ENCODE results near the gene S100A16. TPM values are rescaled to one million over a fixed set of nuclear protein-coding genes. Genes with fewer than 3 reads are reported as not detected.
A peak's percentile ranks its signal among the peaks of the same experiment; 100 is the strongest.

Gene S100A16
- total and polyA plus RNA-seq, 9 of the 15 experiments (the other 6 are each of a cell fraction or from before 2014, with no cell fraction given) = 1.6 to 6.9 (median 4.3) TPM

GRCh38 chr1:153566414-153567371 lies 46.2 kb downstream of the S100A16 start (continued):
- TF ChIP-seq CC2D1A (IDR thresholded peaks at IDR 0.05) = 0 out of 2 replicates have a peak, but pooled peaks have one; percentile 45
- TF ChIP-seq ZNF408 (CRISPR knock-in tag; IDR thresholded peaks at IDR 0.05; ENCODE audit: low read depth) = no peak
- TF ChIP-seq SREBF1 (IDR thresholded peaks at IDR 0.05; ENCODE audit: borderline replicate concordance, low read depth, low read length) = no peak
- TF ChIP-seq DDX20 (tag; IDR thresholded peaks at IDR 0.05; ENCODE audit: low read depth) = no peak
- TF ChIP-seq TCF7L2 (IDR thresholded peaks at IDR 0.05; ENCODE audit: low read depth, low read length) = no peak
- peak; percentile 43; the same call in 1 of the 2 replicates for TF ChIP-seq XRCC5 (IDR thresholded peaks at IDR 0.05; ENCODE audit: low read depth, low read length)
- TF ChIP-seq HDGF (IDR thresholded peaks at IDR 0.05) = 0 out of 2 replicates have a peak, but pooled peaks have one; percentile 19
- no peak for TF ChIP-seq KDM5B (IDR thresholded peaks at IDR 0.05; ENCODE audit: insufficient replicate concordance, low read depth, low read length)
- TF ChIP-seq NR2C2 (CRISPR knock-in tag; IDR thresholded peaks at IDR 0.05) = no peak
- TF ChIP-seq NR2C2 (tag; IDR thresholded peaks at IDR 0.05) = peak; percentile 12; the same call in 1 of the 2 replicates
- TF ChIP-seq ZNF583 (CRISPR knock-in tag; IDR thresholded peaks at IDR 0.05) = peak; percentile 43; the same call in 1 of the 2 replicates
- no peak for TF ChIP-seq PATZ1 (CRISPR knock-in tag; IDR thresholded peaks at IDR 0.05; ENCODE audit: borderline replicate concordance)
- no peak for TF ChIP-seq ATF1 (CRISPR knock-in tag; IDR thresholded peaks at IDR 0.05)
- TF ChIP-seq ATF1 (tag; IDR thresholded peaks at IDR 0.05) = peak; percentile 38
- TF ChIP-seq ARID2 (IDR thresholded peaks at IDR 0.05) = no peak
- TF ChIP-seq ARNT (IDR thresholded peaks at IDR 0.05) = peak; percentile 33 to 38; a peak in 1 of 4 replicates
- TF ChIP-seq ZNF449 (CRISPR knock-in tag; IDR thresholded peaks at IDR 0.05) = 0 out of 2 replicates have a peak, but pooled peaks have one; percentile 51
- TF ChIP-seq CBFA2T2 (conservative IDR thresholded peaks at IDR 0.05) = peak; percentile 75
- TF ChIP-seq NCOA6 (IDR thresholded peaks at IDR 0.05) = peak; percentile 42; the same call in 1 of the 2 replicates
- TF ChIP-seq MAZ (CRISPR knock-in tag; conservative IDR thresholded peaks at IDR 0.05 in 1 of 2, IDR thresholded peaks at IDR 0.05 in 1 of 2) = peak in 1 of 2 experiments; percentile 91; a peak in 2 of 4 replicates
- 0 out of 2 replicates have a peak, but pooled peaks have one; percentile 33 for TF ChIP-seq CREB3L1 (IDR thresholded peaks at IDR 0.05; ENCODE audit: borderline replicate concordance, low read depth)
- no peak for TF ChIP-seq SIX5 (IDR thresholded peaks at IDR 0.05; ENCODE audit: borderline replicate concordance in 1 of 2, insufficient read depth in 1 of 2, low read depth in 1 of 2, low read length in 2 of 2)
- no peak for TF ChIP-seq RFX7 (CRISPR knock-in tag; IDR thresholded peaks at IDR 0.05)
- peak; percentile 72 for TF ChIP-seq KLF16 (IDR thresholded peaks at IDR 0.05)

Data from K562 (cell line).